HG03558 (cell line): ENCODE results near the gene PRSS56.
"Not testable (repeated sequence)": the region's sequence is repeated elsewhere in the genome, so short reads cannot be mapped to it uniquely, and the experiment has no call there.

Experiments
- ATAC-seq: cut with Tn5 transposase; IDR thresholded peaks from one replicate; pipeline ENCODE4 v1.9.1; 2021; ENCODE audit warnings: moderate number of reproducible peaks; ENCODE audit not compliant: unreplicated experiment; ENCODE audit errors: extremely low read depth

PRSS56 gene

DNA sequence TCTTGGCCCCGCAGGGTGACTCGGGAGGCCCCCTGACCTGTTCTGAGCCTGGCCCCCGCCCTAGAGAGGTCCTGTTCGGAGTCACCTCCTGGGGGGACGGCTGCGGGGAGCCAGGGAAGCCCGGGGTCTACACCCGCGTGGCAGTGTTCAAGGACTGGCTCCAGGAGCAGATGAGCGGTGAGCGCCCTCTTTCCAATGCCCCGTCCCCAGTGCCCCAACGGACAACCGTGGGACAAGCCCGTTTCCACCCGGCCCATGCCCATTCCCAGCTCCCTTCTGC lies 3.2 kb downstream of the PRSS56 start:
- no peak for ATAC-seq

DNA sequence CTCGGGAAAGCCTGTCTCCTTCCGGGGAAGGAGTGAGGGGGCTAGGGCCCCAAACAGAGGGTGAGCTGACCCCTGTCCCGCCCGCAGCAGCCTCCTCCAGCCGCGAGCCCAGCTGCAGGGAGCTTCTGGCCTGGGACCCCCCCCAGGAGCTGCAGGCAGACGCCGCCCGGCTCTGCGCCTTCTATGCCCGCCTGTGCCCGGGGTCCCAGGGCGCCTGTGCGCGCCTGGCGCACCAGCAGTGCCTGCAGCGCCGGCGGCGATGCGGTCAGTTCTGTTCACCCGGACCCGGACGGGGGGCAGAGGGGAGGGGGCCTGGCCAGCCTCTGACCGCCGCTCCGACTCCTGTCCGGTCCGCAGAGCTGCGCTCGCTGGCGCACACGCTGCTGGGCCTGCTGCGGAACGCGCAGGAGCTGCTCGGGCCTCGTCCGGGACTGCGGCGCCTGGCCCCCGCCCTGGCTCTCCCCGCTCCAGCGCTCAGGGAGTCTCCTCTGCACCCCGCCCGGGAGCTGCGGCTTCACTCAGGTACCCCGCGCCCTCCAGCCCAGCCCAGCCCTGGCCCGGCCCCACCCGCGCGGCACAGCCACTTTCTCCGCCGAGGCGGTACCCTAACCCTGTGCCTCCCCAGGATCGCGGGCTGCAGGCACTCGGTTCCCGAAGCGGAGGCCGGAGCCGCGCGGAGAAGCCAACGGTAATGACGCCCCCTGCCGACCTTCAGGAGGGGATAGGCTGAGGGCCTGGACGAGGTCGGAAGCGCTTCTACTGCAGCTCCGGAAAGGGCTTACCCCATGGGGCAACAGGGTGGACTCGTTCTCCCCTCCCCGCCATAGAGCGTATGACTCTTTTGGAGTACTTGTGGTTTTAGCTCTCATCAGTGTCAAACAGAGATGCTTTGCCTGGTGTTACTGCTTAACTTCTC lies 3.8 kb downstream of the PRSS56 start:
- no peak for ATAC-seq

DNA sequence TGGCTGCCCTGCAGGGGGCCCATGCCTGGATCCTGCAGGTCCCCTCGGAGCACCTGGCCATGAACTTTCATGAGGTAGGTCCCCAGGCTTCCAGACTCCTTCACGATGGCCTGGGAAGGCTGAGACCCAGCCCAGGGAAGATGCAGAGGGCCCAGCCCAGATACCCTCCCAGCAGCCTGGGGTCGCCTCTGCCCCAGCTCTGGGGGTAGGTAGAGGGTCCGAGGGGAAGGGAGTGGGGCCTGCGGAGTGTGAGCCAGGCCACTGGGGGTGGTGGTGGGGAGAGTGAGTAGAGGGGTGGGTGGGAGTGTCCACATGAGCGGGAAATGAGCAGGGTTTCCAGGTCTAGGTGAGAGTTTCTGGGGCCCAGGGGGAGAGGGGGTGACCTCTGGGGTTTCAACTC lies 4.6 kb downstream of the PRSS56 start:
- ATAC-seq: no peak

- no peak for ATAC-seq
These were observed 5.0 kb downstream of the PRSS56 start for GRCh38 chr2:232525199-232525598.

DNA sequence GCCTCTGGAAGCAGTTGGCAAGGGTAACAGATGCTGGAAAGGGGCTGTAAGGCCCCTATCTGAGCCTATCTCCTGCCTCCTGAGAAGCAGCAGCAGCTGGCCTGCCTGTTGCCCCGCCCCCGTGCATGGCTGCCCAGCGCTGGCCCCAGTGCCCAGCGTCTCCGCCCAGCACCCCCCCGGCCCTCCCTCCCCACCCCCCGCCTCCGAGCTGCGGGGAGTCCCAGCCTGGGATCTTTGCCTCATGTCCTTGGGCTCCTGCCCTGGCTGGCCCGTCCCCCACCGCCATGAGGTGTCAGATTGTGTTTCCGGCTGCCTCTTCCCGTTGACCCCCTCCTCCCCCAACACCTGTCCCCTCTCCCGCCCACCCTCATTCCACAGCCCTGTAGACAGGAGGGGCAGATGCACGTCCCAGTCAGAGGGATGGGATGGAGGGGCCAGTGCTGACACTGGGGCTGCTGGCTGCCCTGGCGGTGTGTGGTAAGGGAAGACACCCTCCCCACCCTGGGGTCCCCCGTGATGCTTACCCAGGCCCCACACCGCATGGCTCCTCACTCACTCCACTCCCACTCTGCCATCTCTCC lies 5.7 kb downstream of the PRSS56 start, which contains the start of gene CHRND:
TSS of gene CHRND (plus strand) at position 370 of the 581 bp plus-strand sequence. CDS start at position 426, 56 bp downstream.
- no peak for ATAC-seq

- ATAC-seq: no peak
These were observed 6.3 kb downstream of the PRSS56 start for GRCh38 chr2:232526372-232526941.

- ATAC-seq: no peak
These were observed 7.8 kb downstream of the PRSS56 start for GRCh38 chr2:232527905-232528470.

DNA sequence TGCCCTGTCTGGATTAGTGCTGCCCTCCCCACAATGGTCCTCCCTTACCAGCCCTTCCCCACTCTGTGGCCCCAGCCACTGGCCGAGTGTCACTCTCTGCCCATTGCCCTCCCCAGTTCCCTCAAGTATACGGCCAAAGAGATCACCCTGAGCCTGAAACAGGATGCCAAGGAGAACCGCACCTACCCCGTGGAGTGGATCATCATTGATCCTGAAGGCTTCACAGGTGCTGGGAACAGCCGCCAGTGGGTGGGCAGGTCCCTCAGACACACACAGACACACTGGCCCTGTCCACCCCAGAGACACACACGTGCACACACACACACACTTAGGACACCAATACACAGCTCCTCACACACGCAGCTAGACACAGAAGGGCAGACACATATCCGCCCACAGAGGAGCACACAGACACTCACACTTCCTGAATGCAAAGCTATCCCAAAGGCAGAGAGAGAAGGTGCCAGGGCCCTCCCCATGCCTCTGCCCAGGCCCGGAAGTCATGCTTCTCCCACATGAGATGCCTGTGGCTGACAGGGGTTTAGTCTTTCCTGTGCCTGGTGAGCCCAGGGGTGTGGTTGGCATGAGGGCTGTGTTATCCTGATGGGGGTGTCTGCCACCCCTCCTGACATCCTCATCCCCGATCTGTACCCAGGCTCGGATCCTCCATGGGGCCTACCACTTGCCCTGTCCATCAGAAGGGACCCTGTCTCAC lies 8.7 kb downstream of the PRSS56 start:
- ATAC-seq: no peak

- no peak for ATAC-seq
These were observed 9.8 kb downstream of the PRSS56 start for GRCh38 chr2:232529806-232530547.

DNA sequence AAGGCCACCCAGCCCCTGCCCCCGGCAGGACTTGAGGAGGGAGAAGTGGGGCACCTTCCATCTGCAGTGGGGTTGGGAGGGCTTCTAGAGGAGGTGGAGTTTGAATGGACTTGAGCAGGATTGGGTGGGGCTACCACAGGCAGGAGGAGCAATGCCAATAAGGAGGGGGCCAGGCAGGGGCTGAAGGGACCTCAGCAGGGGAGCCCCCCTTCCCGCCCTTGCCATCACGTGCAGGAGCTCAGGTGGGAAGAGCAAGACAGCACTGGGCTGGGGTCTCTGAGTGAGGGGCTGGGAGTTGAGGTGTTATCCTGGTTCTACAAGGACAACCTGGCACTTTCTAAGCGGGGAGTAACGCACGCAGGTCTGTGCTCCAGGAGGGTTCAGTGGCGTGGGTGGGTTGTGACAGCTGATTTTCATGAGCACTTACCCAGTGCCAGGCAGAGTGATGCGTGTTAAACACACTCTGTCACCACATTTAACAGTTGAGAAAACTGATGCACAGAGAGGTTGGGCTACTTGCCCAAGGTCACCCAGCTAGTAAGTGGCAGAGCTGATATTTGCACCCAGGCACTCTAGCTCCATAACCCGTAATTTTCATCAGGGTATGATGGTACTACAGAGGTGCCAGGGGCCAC lies 10.6 kb downstream of the PRSS56 start:
- ATAC-seq: no peak

- no peak for ATAC-seq
These were observed 12.2 kb downstream of the PRSS56 start for GRCh38 chr2:232532419-232532818.

DNA sequence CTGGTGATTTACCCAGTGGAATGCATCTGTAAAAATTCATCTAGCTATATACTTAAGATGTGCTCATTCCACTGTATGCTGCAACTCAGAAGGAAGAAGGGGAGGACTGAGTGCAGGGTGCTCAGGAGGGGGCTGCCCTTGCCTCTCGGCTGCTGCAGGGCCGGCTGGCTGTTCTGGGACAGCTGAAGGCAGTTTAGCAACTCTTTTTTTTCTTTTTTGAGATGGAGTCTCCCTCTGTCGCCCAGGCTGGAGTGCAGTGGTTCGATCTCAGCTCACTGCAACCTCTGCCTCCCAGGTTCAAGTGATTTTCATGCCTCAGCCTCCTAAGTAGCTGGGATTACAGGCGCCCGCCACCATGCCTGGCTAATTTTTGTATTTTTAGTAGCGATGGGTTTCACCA lies 12.6 kb downstream of the PRSS56 start:
- not testable (repeated sequence) for ATAC-seq

DNA sequence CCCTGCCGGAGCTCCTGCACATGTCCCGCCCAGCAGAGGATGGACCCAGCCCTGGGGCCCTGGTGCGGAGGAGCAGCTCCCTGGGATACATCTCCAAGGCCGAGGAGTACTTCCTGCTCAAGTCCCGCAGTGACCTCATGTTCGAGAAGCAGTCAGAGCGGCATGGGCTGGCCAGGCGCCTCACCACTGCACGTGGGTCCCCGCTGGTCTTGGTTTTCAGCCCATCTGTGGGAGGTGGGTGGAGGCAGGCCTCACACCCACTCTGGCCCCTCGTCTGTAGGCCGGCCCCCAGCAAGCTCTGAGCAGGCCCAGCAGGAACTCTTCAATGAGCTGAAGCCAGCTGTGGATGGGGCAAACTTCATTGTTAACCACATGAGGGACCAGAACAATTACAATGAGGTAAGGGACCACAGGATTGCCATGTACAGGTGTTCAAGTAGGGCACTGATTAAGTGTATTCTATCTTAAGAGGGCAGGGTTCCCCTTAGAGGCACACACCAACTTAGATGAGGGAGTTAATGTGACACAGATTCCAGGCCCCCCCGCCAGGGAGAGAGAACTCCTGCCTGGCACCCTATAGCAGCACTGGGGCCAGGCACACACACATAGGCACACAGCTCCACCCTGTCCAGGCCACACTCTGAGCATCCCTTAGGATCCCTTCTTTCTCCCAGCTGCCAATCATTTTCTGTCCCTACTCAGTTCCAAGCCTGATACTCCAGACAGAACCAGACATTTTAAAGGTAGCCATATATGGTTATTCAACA lies 13.9 kb downstream of the PRSS56 start:
- ATAC-seq: no peak

- no peak for ATAC-seq
These were observed 14.9 kb downstream of the PRSS56 start for GRCh38 chr2:232534940-232535651.

DNA sequence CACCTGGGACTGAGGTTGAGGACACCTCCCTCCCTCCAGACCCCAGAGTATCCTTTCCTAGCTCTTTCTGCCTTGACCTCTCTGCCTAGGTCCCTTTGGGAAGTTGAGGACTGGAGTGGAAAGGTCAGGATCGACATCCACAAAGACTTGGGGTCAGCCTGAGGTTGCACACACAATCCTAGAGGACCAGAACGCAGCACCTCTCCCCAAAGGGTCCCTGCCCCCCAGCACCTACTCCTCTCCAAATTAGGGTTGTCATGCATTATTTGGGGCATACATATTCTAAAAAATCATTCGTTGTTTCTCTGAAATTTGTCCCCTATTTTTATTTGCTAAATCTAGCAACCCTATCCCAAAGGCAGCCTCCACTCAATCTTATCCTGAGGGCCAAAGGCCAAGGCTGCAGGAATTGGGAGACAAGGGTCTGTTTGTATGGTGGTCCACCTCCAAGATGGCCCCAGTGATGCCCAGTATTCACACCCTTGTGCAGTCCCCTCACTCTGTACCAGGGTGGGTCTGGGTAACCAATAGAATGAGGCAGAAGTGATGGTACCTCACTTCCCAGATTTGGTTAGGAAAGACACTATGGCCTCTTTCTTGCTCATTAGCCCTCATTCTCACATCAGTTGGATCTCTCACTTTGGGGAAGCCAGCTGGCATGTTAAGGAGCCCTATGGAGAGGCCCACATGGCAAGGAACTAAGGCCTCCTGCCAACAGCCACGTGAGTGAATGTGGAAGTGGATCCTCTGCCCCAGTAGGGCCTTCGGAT lies 15.8 kb downstream of the PRSS56 start:
- ATAC-seq: no peak

- ATAC-seq: no peak
These were observed 16.9 kb downstream of the PRSS56 start for GRCh38 chr2:232537079-232537478.

DNA sequence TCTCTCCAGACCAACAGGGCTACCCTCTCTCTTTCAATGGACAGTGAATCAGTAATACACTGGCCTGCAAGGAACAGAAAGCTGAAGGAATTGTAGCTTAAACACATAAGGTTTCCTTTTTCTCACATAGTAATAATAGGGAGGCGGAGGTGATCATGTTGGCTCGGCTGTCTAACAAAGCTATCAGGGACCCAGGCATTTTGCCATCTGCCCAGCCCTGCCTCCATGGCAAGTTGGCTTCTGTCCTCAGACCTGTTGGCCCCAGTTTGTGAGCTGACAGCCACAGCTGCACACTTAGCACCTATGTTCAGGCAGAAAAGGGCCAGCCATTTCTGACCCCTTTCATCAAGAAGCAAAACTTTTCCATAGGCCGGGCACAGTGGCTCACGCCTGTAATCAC lies 17.3 kb downstream of the PRSS56 start:
- ATAC-seq: no peak
